T follicular helper cell (primary cell): ENCODE data around the gene TMEM132D.

Source experiments
- DNase-seq: peaks from one replicate; pipeline ENCODE4 v3.0.0-alpha.2; 2020; ENCODE audit warnings: low read depth

Gene TMEM132D

GRCh38 chr12:129659961-129660622 lies 243.7 kb downstream of the TMEM132D start:
- DNase-seq, result no peak

GRCh38 chr12:129657179-129657578 lies 246.6 kb downstream of the TMEM132D start:
- DNase-seq, result no peak

- DNase-seq, result no peak
Observed at GRCh38 chr12:129651951-129652350, 251.9 kb downstream of the TMEM132D start.

GRCh38 chr12:129641926-129642325 lies 261.9 kb downstream of the TMEM132D start:
- DNase-seq, result no peak

- DNase-seq, result no peak
Observed at GRCh38 chr12:129635021-129635685, 268.7 kb downstream of the TMEM132D start.

GRCh38 chr12:129631316-129631715 lies 272.5 kb downstream of the TMEM132D start:
- DNase-seq, result no peak

- no peak for DNase-seq
Observed at GRCh38 chr12:129629901-129630300, 273.9 kb downstream of the TMEM132D start.

GRCh38 chr12:129622566-129622965 lies 281.3 kb downstream of the TMEM132D start:
- no peak for DNase-seq

GRCh38 chr12:129619271-129619670 lies 284.6 kb downstream of the TMEM132D start:
- no peak for DNase-seq

- DNase-seq, result no peak
Observed at GRCh38 chr12:129617849-129618248, 286.0 kb downstream of the TMEM132D start.

GRCh38 chr12:129615001-129615400 lies 288.8 kb downstream of the TMEM132D start:
- DNase-seq, result no peak

- DNase-seq, result no peak
Observed at GRCh38 chr12:129614221-129614885, 289.5 kb downstream of the TMEM132D start.

- no peak for DNase-seq
Observed at GRCh38 chr12:129613314-129613713, 290.5 kb downstream of the TMEM132D start.

- DNase-seq, result no peak
Observed at GRCh38 chr12:129610601-129611120, 293.2 kb downstream of the TMEM132D start.

- DNase-seq, result no peak
Observed at GRCh38 chr12:129607756-129608155, 296.1 kb downstream of the TMEM132D start.

GRCh38 chr12:129607301-129607700 lies 296.5 kb downstream of the TMEM132D start:
- DNase-seq, result no peak

GRCh38 chr12:129606239-129606638 lies 297.6 kb downstream of the TMEM132D start:
- DNase-seq, result no peak

GRCh38 chr12:129605666-129606065 lies 298.2 kb downstream of the TMEM132D start:
- DNase-seq, result no peak

- no peak for DNase-seq
Observed at GRCh38 chr12:129604506-129604905, 299.3 kb downstream of the TMEM132D start.

- DNase-seq, result no peak
Observed at GRCh38 chr12:129599406-129599805, 304.4 kb downstream of the TMEM132D start.

GRCh38 chr12:129594098-129594497 lies 309.7 kb downstream of the TMEM132D start:
- no peak for DNase-seq

- no peak for DNase-seq
Observed at GRCh38 chr12:129592449-129592848, 311.4 kb downstream of the TMEM132D start.

- no peak for DNase-seq
Observed at GRCh38 chr12:129589503-129589902, 314.3 kb downstream of the TMEM132D start.
